Kidney (tissue), 14 donors: ENCODE measurements around the gene TACC3. TPM values are rescaled to one million over a fixed set of nuclear protein-coding genes. Genes with fewer than 3 reads are reported as not detected.

ENCODE experiments used
- DNase-seq, 5 donors: peaks; one replicate each; pipeline ENCODE4 v3.0.0-alpha.2; 2013 to 2020
- FAIRE-seq: peaks from 2 replicates; lab custom pipeline; 2012; peaks lifted over from hg19 to GRCh38; lab: Jason Lieb, UNC
- H3K27ac ChIP-seq, 2 donors: one replicate each; pipeline ENCODE4 v1.7.0; 2013; ENCODE audit warnings: low read depth in 2 of 2, low read length in 2 of 2, inconsistent platforms in 1 of 2
- H3K27me3 ChIP-seq: one replicate; pipeline ENCODE4 v1.7.1; 2013; ENCODE audit warnings: low read length, inconsistent platforms; ENCODE audit not compliant: control insufficient read depth, insufficient read depth
- H3K36me3 ChIP-seq, 3 donors: one replicate each; pipeline versions ENCODE4 v1.7.0 to v1.7.1; 2013; ENCODE audit warnings: low read length in 3 of 3, control low read depth in 1 of 3, inconsistent platforms in 1 of 3; ENCODE audit not compliant: insufficient read depth in 3 of 3, control insufficient read depth in 2 of 3
- H3K4me1 ChIP-seq, 3 donors: one replicate each; pipeline versions ENCODE4 v1.7.0 to v1.7.1; 2013; ENCODE audit warnings: low read length in 3 of 3, inconsistent platforms in 1 of 3, low read depth in 1 of 3; ENCODE audit not compliant: control insufficient read depth in 2 of 3, insufficient read depth in 2 of 3
- H3K4me3 ChIP-seq, 3 donors: one replicate each; pipeline versions ENCODE4 v1.7.0 to v1.8.1; 2013; ENCODE audit warnings: low read length in 3 of 3, control low read depth in 1 of 3, inconsistent platforms in 1 of 3
- H3K9ac ChIP-seq, 3 donors: one replicate each; pipeline versions ENCODE4 v1.7.0 to v1.7.1; 2013; ENCODE audit warnings: low read length in 3 of 3, control low read depth in 1 of 3, inconsistent platforms in 1 of 3
- H3K9me3 ChIP-seq, 3 donors: one replicate each; pipeline versions ENCODE4 v1.7.0 to v1.7.1; 2013; ENCODE audit warnings: low read length in 3 of 3, control low read depth in 1 of 3, inconsistent platforms in 1 of 3; ENCODE audit not compliant: control insufficient read depth in 2 of 3, insufficient read depth in 1 of 3
- intact Hi-C: fragments of 100-400 bp; cut with DNase I; formaldehyde crosslinking; loops from one replicate; pipeline ENCODE4 v1.11.1; 2022
- polyA plus RNA-seq: library from polyadenylated mRNA; stranded (reverse); fragments of 350-450 nt; fragmentation: Illumina TruSeq; extraction: RNeasy Lipid Tissue Mini Kit (QIAGEN cat#74804); gene quantifications from one replicate; pipeline ENCODE4 v1.2.3, GENCODE V29; 2014; ENCODE audit warnings: low read depth, low replicate concordance; ENCODE audit not compliant: insufficient read depth
- total RNA-seq: library from RNA; stranded (reverse); fragmentation: NEBNext Ultra II Directional; extraction: Animal tissue kit (Norgen Biotek cat#: 25700); gene quantifications from one replicate; pipeline ENCODE4 v1.2.1, GENCODE V29; 2021
- TF ChIP-seq, protein P1 (sequence below): IDR thresholded peaks from 3 replicates; pipeline ENCODE4 v1.5.1; 2012; ENCODE audit warnings: mild to moderate bottlenecking, moderate library complexity, borderline replicate concordance; ENCODE audit not compliant: insufficient read depth; ENCODE audit errors: extremely low read depth
- donor health status: control.
- donor health status: control.
- donor health status: control.
- donor health status: control.
- donor health status: control.
- donor health status: DM: yes; HTN: yes; CAD: no.
- donor health status: Normal renal cell carcinoma (clear cell type).

TACC3 gene
- total and polyA plus RNA-seq, 2 donors from 2014 or later = 4.9 to 12.2 TPM

GRCh38 chr4:1721666-1722550 is 587 bp downstream of the TACC3 start:
- FAIRE-seq = no peak
- no peak overlapping the region for H3K4me3 ChIP-seq
- DNase-seq = peak in 2 of 5 donors; percentile 66 to 82
- intact Hi-C loops = no loop called here
- no peak overlapping the region for H3K27ac ChIP-seq
- TF ChIP-seq, protein P1, sequence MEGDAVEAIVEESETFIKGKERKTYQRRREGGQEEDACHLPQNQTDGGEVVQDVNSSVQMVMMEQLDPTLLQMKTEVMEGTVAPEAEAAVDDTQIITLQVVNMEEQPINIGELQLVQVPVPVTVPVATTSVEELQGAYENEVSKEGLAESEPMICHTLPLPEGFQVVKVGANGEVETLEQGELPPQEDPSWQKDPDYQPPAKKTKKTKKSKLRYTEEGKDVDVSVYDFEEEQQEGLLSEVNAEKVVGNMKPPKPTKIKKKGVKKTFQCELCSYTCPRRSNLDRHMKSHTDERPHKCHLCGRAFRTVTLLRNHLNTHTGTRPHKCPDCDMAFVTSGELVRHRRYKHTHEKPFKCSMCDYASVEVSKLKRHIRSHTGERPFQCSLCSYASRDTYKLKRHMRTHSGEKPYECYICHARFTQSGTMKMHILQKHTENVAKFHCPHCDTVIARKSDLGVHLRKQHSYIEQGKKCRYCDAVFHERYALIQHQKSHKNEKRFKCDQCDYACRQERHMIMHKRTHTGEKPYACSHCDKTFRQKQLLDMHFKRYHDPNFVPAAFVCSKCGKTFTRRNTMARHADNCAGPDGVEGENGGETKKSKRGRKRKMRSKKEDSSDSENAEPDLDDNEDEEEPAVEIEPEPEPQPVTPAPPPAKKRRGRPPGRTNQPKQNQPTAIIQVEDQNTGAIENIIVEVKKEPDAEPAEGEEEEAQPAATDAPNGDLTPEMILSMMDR = no peak
- no peaks in the 10 kb centered on the region for H3K27me3 ChIP-seq
- H3K4me1 ChIP-seq = peaks cover 0 to 30% (median 0%) of the 10 kb centered on the region in 3 donors
- H3K36me3 ChIP-seq = no peaks in the 10 kb centered on the region
- H3K9me3 ChIP-seq = no peaks in the 10 kb centered on the region
- H3K9ac ChIP-seq = no peak overlapping the region

- FAIRE-seq = no peak
Observed at GRCh38 chr4:1722551-1723118, 1.3 kb downstream of the TACC3 start.

GRCh38 chr4:1723131-1723801 is 1.9 kb downstream of the TACC3 start:
- Histone ChIP-seq H3K36me3 (no peaks in the 10 kb centered on the region), H3K27me3 (no peaks in the 10 kb centered on the region), H3K4me3 (no peak overlapping the region), H3K9me3 (no peaks in the 10 kb centered on the region), H3K4me1 (peaks cover 0 to 22% (median 0%) of the 10 kb centered on the region in 3 donors), H3K9ac (no peak overlapping the region), H3K27ac (peak overlapping the region in 1 of 2 donors; percentile 34)
- DNase-seq (peak in 1 of 5 donors; percentile 46), FAIRE-seq (no peak)
- intact Hi-C loops = no loop called here
- TF ChIP-seq, protein P1 = no peak

More at GRCh38 chr4:1722551-1723118, 1.3 kb downstream of the TACC3 start:
- H3K9ac ChIP-seq = no peak overlapping the region
- intact Hi-C loops = no loop called here
- H3K27ac ChIP-seq = peak overlapping the region in 1 of 2 donors; percentile 41
- H3K27me3 ChIP-seq = no peaks in the 10 kb centered on the region
- no peaks in the 10 kb centered on the region for H3K9me3 ChIP-seq
- peak in 2 of 5 donors; percentile 49 to 67 for DNase-seq
- H3K4me1 ChIP-seq = peaks cover 0 to 27% (median 0%) of the 10 kb centered on the region in 3 donors
- H3K36me3 ChIP-seq = no peaks in the 10 kb centered on the region
- no peak overlapping the region for H3K4me3 ChIP-seq
- TF ChIP-seq, protein P1 = no peak
